Measurements from ENCODE around the gene SCMH1.

DNA sequence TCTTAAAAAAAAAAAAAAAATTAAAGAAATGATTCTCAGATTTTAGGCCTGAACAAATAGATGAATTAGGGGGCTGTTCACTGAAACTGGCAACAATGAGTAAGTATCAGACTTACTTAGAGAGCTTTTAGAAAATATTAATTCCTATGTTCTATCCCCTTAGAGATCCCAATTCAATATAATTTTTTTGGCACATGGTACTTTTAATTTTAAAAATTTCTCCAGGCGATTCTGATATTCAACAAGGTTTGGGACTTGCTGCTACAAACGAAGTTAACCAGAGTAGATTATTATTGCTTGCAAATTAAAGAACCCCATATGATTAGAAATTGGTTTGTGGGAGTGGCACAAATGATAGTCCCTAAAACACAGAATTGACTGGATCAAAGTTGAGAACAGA is 11.4 kb downstream of the SCMH1 start:
- TF ChIP-seq, protein P1, sequence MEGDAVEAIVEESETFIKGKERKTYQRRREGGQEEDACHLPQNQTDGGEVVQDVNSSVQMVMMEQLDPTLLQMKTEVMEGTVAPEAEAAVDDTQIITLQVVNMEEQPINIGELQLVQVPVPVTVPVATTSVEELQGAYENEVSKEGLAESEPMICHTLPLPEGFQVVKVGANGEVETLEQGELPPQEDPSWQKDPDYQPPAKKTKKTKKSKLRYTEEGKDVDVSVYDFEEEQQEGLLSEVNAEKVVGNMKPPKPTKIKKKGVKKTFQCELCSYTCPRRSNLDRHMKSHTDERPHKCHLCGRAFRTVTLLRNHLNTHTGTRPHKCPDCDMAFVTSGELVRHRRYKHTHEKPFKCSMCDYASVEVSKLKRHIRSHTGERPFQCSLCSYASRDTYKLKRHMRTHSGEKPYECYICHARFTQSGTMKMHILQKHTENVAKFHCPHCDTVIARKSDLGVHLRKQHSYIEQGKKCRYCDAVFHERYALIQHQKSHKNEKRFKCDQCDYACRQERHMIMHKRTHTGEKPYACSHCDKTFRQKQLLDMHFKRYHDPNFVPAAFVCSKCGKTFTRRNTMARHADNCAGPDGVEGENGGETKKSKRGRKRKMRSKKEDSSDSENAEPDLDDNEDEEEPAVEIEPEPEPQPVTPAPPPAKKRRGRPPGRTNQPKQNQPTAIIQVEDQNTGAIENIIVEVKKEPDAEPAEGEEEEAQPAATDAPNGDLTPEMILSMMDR (IDR thresholded peaks at IDR 0.05), result no peak
- TF ChIP-seq RCOR1 (IDR thresholded peaks at IDR 0.05; ENCODE audit: low read length), result no peak
- TF ChIP-seq SIN3A (IDR thresholded peaks at IDR 0.05; ENCODE audit: borderline replicate concordance, low read depth, low read length), result no peak
- TF ChIP-seq NFIC (IDR thresholded peaks at IDR 0.05; ENCODE audit: borderline replicate concordance), result no peak
- TF ChIP-seq, protein P2, sequence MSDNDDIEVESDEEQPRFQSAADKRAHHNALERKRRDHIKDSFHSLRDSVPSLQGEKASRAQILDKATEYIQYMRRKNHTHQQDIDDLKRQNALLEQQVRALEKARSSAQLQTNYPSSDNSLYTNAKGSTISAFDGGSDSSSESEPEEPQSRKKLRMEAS (IDR thresholded peaks at IDR 0.05; ENCODE audit: low read depth), result no peak
- no peak for TF ChIP-seq POLR2AphosphoS5 (IDR thresholded peaks at IDR 0.05; ENCODE audit: low read depth, low read length)
- TF ChIP-seq EP300 (IDR thresholded peaks at IDR 0.05; ENCODE audit: borderline replicate concordance in 1 of 2, low read depth in 1 of 2, low read length in 1 of 2), result no peak
- TF ChIP-seq NRF1 (IDR thresholded peaks at IDR 0.05; ENCODE audit: low read depth, low read length), result no peak
- TF ChIP-seq FOXM1 (IDR thresholded peaks at IDR 0.05; ENCODE audit: low read depth), result no peak
- TF ChIP-seq TEAD4 (IDR thresholded peaks at IDR 0.05; ENCODE audit: borderline replicate concordance, insufficient read depth), result no peak
- TF ChIP-seq TAF1 (IDR thresholded peaks at IDR 0.05; ENCODE audit: borderline replicate concordance, low read depth, low read length), result no peak
- TF ChIP-seq, protein P3, sequence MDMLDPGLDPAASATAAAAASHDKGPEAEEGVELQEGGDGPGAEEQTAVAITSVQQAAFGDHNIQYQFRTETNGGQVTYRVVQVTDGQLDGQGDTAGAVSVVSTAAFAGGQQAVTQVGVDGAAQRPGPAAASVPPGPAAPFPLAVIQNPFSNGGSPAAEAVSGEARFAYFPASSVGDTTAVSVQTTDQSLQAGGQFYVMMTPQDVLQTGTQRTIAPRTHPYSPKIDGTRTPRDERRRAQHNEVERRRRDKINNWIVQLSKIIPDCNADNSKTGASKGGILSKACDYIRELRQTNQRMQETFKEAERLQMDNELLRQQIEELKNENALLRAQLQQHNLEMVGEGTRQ (IDR thresholded peaks at IDR 0.05; ENCODE audit: borderline replicate concordance, low read depth, low read length), result no peak
- TF ChIP-seq JUND (IDR thresholded peaks at IDR 0.05), result no peak
- TF ChIP-seq, protein P4, sequence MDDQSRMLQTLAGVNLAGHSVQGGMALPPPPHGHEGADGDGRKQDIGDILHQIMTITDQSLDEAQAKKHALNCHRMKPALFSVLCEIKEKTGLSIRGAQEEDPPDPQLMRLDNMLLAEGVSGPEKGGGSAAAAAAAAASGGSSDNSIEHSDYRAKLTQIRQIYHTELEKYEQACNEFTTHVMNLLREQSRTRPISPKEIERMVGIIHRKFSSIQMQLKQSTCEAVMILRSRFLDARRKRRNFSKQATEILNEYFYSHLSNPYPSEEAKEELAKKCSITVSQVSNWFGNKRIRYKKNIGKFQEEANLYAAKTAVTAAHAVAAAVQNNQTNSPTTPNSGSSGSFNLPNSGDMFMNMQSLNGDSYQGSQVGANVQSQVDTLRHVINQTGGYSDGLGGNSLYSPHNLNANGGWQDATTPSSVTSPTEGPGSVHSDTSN (IDR thresholded peaks at IDR 0.05), result no peak

Data from SK-N-SH (cell line).